HCT116 (cell line): ENCODE results near the gene SH3D19. TPM values are rescaled to one million over a fixed set of nuclear protein-coding genes. Genes with fewer than 3 reads are reported as not detected.

ENCODE experiments used
- ATAC-seq: fragments of 200-7000 bp; cut with Tn5 transposase; 2 replicates; pipeline ENCODE4 v1.9.1; 2020; ENCODE audit warnings: mild to moderate bottlenecking, moderate library complexity
- BruUV-seq: library from RNA; stranded (reverse); fragments of 400-500 nt; replicated peaks from 2 replicates; lab custom pipeline; 2021; lab: Mats Ljungman, UMichigan
- CTCF ChIA-PET: fragments of 300-600 bp; sonication (Branson Sonifier 250); formaldehyde crosslinking; loops from one replicate; lab custom pipeline; 2021; ENCODE audit warnings: antibody characterized with exemption; lab: Charles Lee
- POLR2A ChIA-PET: fragments of 300-600, 350-600 bp; sonication (Branson Sonifier 250); formaldehyde crosslinking; loops from one replicate; lab custom pipeline; 2021; ENCODE audit warnings: antibody characterized with exemption; lab: Charles Lee
- RAD21 ChIA-PET, 2 experiments: fragments of 300-600 bp; sonication (Branson Sonifier 250); formaldehyde crosslinking; loops; one replicate each; lab custom pipeline; 2023; ENCODE audit warnings: low total read pairs in 2 of 2; ENCODE audit not compliant: uncharacterized antibody in 2 of 2, unreplicated experiment in 2 of 2, low non-redundant PET in 1 of 2; lab: Charles Lee
- DNase-seq: peaks from one replicate; pipeline ENCODE4 v3.0.0-alpha.2; 2010; ENCODE audit warnings: low read depth, low spot score
- H2AFZ ChIP-seq: fragments of 200-600 bp; shearing (Covaris generic), sonication (generic); 2 replicates; pipeline ENCODE4 v1.6.1; 2017; ENCODE audit warnings: low read depth, mixed run types, mixed read lengths, antibody characterized with exemption, low read length; ENCODE audit not compliant: poor library complexity, severe bottlenecking
- H3K27ac ChIP-seq: 2 replicates; pipeline ENCODE4 v1.5.1; 2012; ENCODE audit warnings: low read depth, low read length
- H3K27me3 ChIP-seq: fragments of 200-600 bp; sonication (generic); 2 replicates; pipeline ENCODE4 v1.6.1; 2016; ENCODE audit warnings: mixed run types, low read length, mixed read lengths; ENCODE audit not compliant: insufficient read depth
- H3K36me3 ChIP-seq, 2 experiments: fragments of 200-500 bp in 1 of 2; fragments of 200-600 bp in 1 of 2; sonication (Bioruptor generic) in 1 of 2; sonication (generic) in 1 of 2; 2 replicates each; pipeline versions ENCODE4 v1.5.1 to v1.6.1; 2014 to 2016; ENCODE audit warnings: low read length in 2 of 2, inconsistent platforms in 1 of 2, mixed read lengths in 1 of 2, mixed run types in 1 of 2; ENCODE audit not compliant: insufficient read depth in 2 of 2, control insufficient read depth in 1 of 2
- H3K4me1 ChIP-seq, 2 experiments: fragments of 200-600 bp in 1 of 2; sonication (generic) in 1 of 2; 2 replicates each; pipeline versions ENCODE4 v1.5.1 to v1.6.1; 2012 to 2017; ENCODE audit warnings: low read length in 2 of 2, inconsistent platforms in 1 of 2, mild to moderate bottlenecking in 1 of 2, mixed read lengths in 1 of 2, mixed run types in 1 of 2, moderate library complexity in 1 of 2; ENCODE audit not compliant: insufficient read depth in 2 of 2, control insufficient read depth in 1 of 2
- H3K4me2 ChIP-seq: fragments of 200-600 bp; sonication (generic); 2 replicates; pipeline ENCODE4 v1.6.1; 2017; ENCODE audit warnings: mixed run types, low read length, mixed read lengths
- H3K4me3 ChIP-seq, 2 experiments: fragments of 200-600 bp in 1 of 2; sonication (generic) in 1 of 2; replicated peaks in 1 of 2; 2 replicates each; pipeline ENCODE4 v1.5.1; 2011 to 2016; ENCODE audit warnings: low read length in 2 of 2, control low read depth in 1 of 2, low read depth in 1 of 2, mild to moderate bottlenecking in 1 of 2, mixed read lengths in 1 of 2, mixed run types in 1 of 2
- H3K79me2 ChIP-seq: fragments of 200-600 bp; sonication (generic); 2 replicates; pipeline ENCODE4 v1.6.1; 2017; ENCODE audit warnings: mild to moderate bottlenecking, mixed run types, low read length, moderate library complexity, mixed read lengths; ENCODE audit not compliant: insufficient read depth
- H3K9ac ChIP-seq: fragments of 200-600 bp; sonication (generic); 2 replicates; pipeline ENCODE4 v1.6.1; 2016; ENCODE audit warnings: low read length, mixed read lengths
- H3K9me2 ChIP-seq: fragments of 200-600 bp; sonication (generic), shearing (Covaris generic); 2 replicates; pipeline ENCODE4 v1.6.1; 2017; ENCODE audit warnings: mixed run types, mild to moderate bottlenecking, moderate library complexity; ENCODE audit not compliant: insufficient read depth
- H3K9me3 ChIP-seq, 2 experiments: fragments of 200-500 bp in 1 of 2; fragments of 200-600 bp in 1 of 2; sonication (Bioruptor generic) in 1 of 2; sonication (generic) in 1 of 2; 2 replicates each; pipeline ENCODE4 v1.6.1; 2014 to 2017; ENCODE audit warnings: low read length in 2 of 2, mixed read lengths in 2 of 2, inconsistent platforms in 1 of 2, low read depth in 1 of 2, mild to moderate bottlenecking in 1 of 2, mixed run types in 1 of 2, moderate library complexity in 1 of 2; ENCODE audit not compliant: control insufficient read depth in 1 of 2, insufficient read depth in 1 of 2
- H4K20me1 ChIP-seq: fragments of 200-600 bp; sonication (generic), shearing (Covaris generic); 2 replicates; pipeline ENCODE4 v1.6.1; 2017; ENCODE audit warnings: mixed run types, mild to moderate bottlenecking, moderate library complexity; ENCODE audit not compliant: insufficient read depth
- CBX3 ChIP-seq: IDR thresholded peaks from 2 replicates; pipeline ENCODE4 v1.6.1; 2012; ENCODE audit warnings: low read depth
- CEBPB ChIP-seq: IDR thresholded peaks from 2 replicates; pipeline ENCODE4 v1.6.1; 2012; ENCODE audit warnings: low read depth
- FOSL1 ChIP-seq: IDR thresholded peaks from 2 replicates; pipeline ENCODE4 v1.6.1; 2012; ENCODE audit warnings: low read depth
- JUND ChIP-seq: IDR thresholded peaks from 2 replicates; pipeline ENCODE4 v1.6.1; 2012
- POLR2A ChIP-seq: IDR thresholded peaks from 2 replicates; pipeline ENCODE4 v1.7.0; 2011; ENCODE audit warnings: borderline replicate concordance; ENCODE audit not compliant: insufficient read depth, insufficient read length; ENCODE audit errors: extremely low read depth
- RAD21 ChIP-seq: IDR thresholded peaks from 2 replicates; pipeline ENCODE4 v1.6.1; 2012; ENCODE audit warnings: low read depth, mild to moderate bottlenecking
- SIN3A ChIP-seq: IDR thresholded peaks from 2 replicates; pipeline ENCODE4 v1.6.1; 2012; ENCODE audit warnings: low read depth
- SP1 ChIP-seq: IDR thresholded peaks from 2 replicates; pipeline ENCODE4 v1.6.1; 2012; ENCODE audit warnings: low read depth
- SRF ChIP-seq: IDR thresholded peaks from 2 replicates; pipeline ENCODE4 v1.6.1; 2012; ENCODE audit warnings: low read depth
- TCF7L2 ChIP-seq: IDR thresholded peaks from 2 replicates; pipeline ENCODE4 v1.7.0; 2011; ENCODE audit warnings: borderline replicate concordance, inconsistent platforms; ENCODE audit not compliant: insufficient read depth, insufficient read length; ENCODE audit errors: extremely low read depth
- ZBTB33 ChIP-seq: IDR thresholded peaks from 2 replicates; pipeline ENCODE4 v1.6.1; 2011; ENCODE audit warnings: mild to moderate bottlenecking, low read length, moderate library complexity; ENCODE audit not compliant: insufficient replicate concordance; ENCODE audit errors: extremely low read depth
- ZNF274 ChIP-seq: fragments of 200-500 bp; sonication (Bioruptor generic); IDR thresholded peaks from 2 replicates; pipeline ENCODE4 v1.6.1; 2014; ENCODE audit warnings: mild to moderate bottlenecking, low read depth, low read length, inconsistent platforms
- intact Hi-C: fragments of 100-400 bp; cut with micrococcal nuclease; formaldehyde crosslinking; loops from 2 replicates; pipeline ENCODE4 v1.10.0; 2022
- total RNA-seq: library from RNA; stranded (reverse); gene quantifications from one replicate; pipeline ENCODE4 v1.2.1, GENCODE V29; 2021; ENCODE audit not compliant: unreplicated experiment
- TF ChIP-seq, protein P1 (sequence below), 3 experiments: fragments of 200-600 bp in 1 of 3; sonication (generic) in 1 of 3; IDR thresholded peaks in 2 of 3; conservative IDR thresholded peaks in 1 of 3; 2 replicates each; pipeline ENCODE4 v1.5.1; 2012 to 2017; ENCODE audit warnings: low read depth in 2 of 3, low read length in 2 of 3, antibody characterized with exemption in 1 of 3, borderline replicate concordance in 1 of 3, control low read depth in 1 of 3, mild to moderate bottlenecking in 1 of 3, mixed read lengths in 1 of 3, mixed run types in 1 of 3, moderate library complexity in 1 of 3; ENCODE audit not compliant: insufficient read depth in 1 of 3

SH3D19 gene
- total RNA-seq, 1 experiment from 2014 or later: 37.5 TPM

DNA sequence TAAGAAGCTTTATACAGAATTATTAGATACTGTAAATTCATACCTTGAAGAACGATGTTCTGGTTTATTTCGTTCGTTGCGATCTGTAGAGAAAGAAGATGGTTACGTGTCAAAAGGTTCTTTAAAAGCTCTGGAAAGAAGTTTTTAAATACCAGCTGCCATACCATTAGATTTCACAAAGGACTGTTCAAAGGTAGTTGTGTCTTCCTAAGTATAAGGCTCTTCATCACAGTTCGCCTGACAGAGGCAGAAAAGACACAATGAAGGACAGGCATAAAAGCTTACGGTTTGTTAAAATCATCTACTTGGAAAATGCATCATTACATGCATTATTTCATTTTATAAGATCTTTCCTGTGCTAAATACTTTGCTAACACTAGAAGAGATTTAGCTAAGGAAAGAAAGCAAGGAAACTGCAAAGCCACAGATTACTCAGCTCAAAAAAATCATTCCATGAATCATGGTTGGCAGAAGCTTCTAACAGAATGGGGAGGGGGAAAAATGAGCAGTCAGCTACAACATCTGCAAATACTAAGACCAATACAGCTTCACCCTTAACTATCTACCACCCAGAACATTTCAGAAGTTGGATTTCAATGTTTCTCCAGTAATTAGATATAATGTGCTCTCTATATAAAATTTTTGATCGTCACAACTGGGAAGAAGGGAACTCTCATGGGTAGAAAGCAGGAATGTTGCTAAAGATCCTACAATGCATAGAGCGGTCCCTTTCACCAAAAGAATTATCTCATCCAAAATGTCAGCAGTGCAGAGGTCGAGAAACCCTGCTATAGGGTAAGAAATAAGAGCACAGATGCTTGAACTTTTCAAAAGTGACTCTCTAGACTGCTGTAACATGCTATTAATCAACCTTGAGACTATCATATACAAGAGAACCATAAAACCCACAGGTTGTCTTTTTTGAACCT lies 99.1 kb downstream of the SH3D19 start:
- Histone ChIP-seq H2AFZ (no peak overlapping the region), H3K4me3 (no peak overlapping the region), H3K9me2 (no peaks in the 10 kb centered on the region), H3K27me3 (no peaks in the 10 kb centered on the region), H3K27ac (no peak overlapping the region; the same call in 1 of the 2 replicates), H3K4me1 (peaks cover 0 to 24% of the 10 kb centered on the region in 2 experiments; a peak in 2 of 4 replicates), H3K36me3 (no peaks in the 10 kb centered on the region), H3K9me3 (no peaks in the 10 kb centered on the region), H3K9ac (peak overlapping the region; percentile 18; the same call in 1 of the 2 replicates), H3K4me2 (peak overlapping the region; percentile 65), H4K20me1 (no peaks in the 10 kb centered on the region), H3K79me2 (no peaks in the 10 kb centered on the region; the same call in 1 of the 2 replicates)
- peak; percentile 86 for TF ChIP-seq FOSL1
- TF ChIP-seq JUND: peak; percentile 80
- 0 out of 2 replicates have a peak, but pooled peaks have one; percentile 27 for TF ChIP-seq CEBPB
- peak; percentile 47; the same call in 1 of the 2 replicates for TF ChIP-seq CBX3
- no peak for TF ChIP-seq ZBTB33
- no peak for TF ChIP-seq POLR2A
- no peak for TF ChIP-seq ZNF274
- TF ChIP-seq TCF7L2: no peak
- TF ChIP-seq, protein P1, sequence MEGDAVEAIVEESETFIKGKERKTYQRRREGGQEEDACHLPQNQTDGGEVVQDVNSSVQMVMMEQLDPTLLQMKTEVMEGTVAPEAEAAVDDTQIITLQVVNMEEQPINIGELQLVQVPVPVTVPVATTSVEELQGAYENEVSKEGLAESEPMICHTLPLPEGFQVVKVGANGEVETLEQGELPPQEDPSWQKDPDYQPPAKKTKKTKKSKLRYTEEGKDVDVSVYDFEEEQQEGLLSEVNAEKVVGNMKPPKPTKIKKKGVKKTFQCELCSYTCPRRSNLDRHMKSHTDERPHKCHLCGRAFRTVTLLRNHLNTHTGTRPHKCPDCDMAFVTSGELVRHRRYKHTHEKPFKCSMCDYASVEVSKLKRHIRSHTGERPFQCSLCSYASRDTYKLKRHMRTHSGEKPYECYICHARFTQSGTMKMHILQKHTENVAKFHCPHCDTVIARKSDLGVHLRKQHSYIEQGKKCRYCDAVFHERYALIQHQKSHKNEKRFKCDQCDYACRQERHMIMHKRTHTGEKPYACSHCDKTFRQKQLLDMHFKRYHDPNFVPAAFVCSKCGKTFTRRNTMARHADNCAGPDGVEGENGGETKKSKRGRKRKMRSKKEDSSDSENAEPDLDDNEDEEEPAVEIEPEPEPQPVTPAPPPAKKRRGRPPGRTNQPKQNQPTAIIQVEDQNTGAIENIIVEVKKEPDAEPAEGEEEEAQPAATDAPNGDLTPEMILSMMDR (IDR thresholded peaks at IDR 0.05 in 2 of 3, conservative IDR thresholded peaks at IDR 0.05 in 1 of 3; ENCODE audit: borderline replicate concordance in 1 of 3, insufficient read depth in 1 of 3, low read depth in 2 of 3, low read length in 2 of 3): no peak
- TF ChIP-seq SP1: peak; percentile 58
- no peak for TF ChIP-seq SIN3A
- TF ChIP-seq RAD21: no peak
- TF ChIP-seq SRF: no peak
- intact Hi-C loops: no loop called here
- no TSS peak for BruUV-seq
- POLR2A ChIA-PET: no interaction called here
- ATAC-seq (peak; percentile 69), DNase-seq (peak; percentile 24)
- CTCF ChIA-PET: no interaction called here
- RAD21 ChIA-PET: no interaction called here
